Stimulated activated CD8-positive, alpha-beta memory T cell treated with anti-CD3 and anti-CD28 coated beads, Interleukin-7, amount 100 ng/mL, for 4 hours (primary cell): ENCODE results near the gene ANGEL2.
"Not testable (repeated sequence)": the region's sequence is repeated elsewhere in the genome, so short reads cannot be mapped to it uniquely, and the experiment has no call there.

Experiments
- DNase-seq, 2 donors: peaks; one replicate each; pipeline ENCODE4 v3.0.0-alpha.2; 2020; ENCODE audit warnings: low read depth in 2 of 2

The ANGEL2 gene

GRCh38 chr1:213015099-213016050 lies at the start of gene ANGEL2:
Gene ANGEL2 (minus strand): TSS chr1:213015867. CDS start chr1:213015671, 196 bp downstream.
- peak; percentile 95 for DNase-seq

GRCh38 chr1:213061263-213061662 lies 45.6 kb upstream of the ANGEL2 start:
- DNase-seq: no peak

GRCh38 chr1:213060836-213061235 lies 45.2 kb upstream of the ANGEL2 start:
- no peak for DNase-seq

- DNase-seq: no peak
Observed at GRCh38 chr1:213057264-213058059, 41.8 kb upstream of the ANGEL2 start.

GRCh38 chr1:213055767-213056166 lies 40.1 kb upstream of the ANGEL2 start:
- no peak for DNase-seq

GRCh38 chr1:213054733-213055591 lies 39.3 kb upstream of the ANGEL2 start:
- DNase-seq: no peak

- no peak for DNase-seq
Observed at GRCh38 chr1:213054142-213054541, 38.5 kb upstream of the ANGEL2 start.

- no peak for DNase-seq
Observed at GRCh38 chr1:213053455-213053854, 37.8 kb upstream of the ANGEL2 start.

- no peak for DNase-seq
Observed at GRCh38 chr1:213051881-213052202, 36.2 kb upstream of the ANGEL2 start.

- peak; percentile 65 to 79 for DNase-seq
Observed at GRCh38 chr1:213051127-213051880, 35.6 kb upstream of the ANGEL2 start, which contains the start of gene RPS6KC1. Gene RPS6KC1 (plus strand): TSS chr1:213051241. CDS start chr1:213051405, 164 bp downstream.

- no peak for DNase-seq
Observed at GRCh38 chr1:213050745-213051126, 35.1 kb upstream of the ANGEL2 start.

GRCh38 chr1:213049232-213049631 lies 33.6 kb upstream of the ANGEL2 start:
- no peak for DNase-seq

- DNase-seq: not testable (repeated sequence)
Observed at GRCh38 chr1:213045321-213046226, 29.9 kb upstream of the ANGEL2 start.

GRCh38 chr1:213041443-213041842 lies 25.8 kb upstream of the ANGEL2 start:
- no peak for DNase-seq

- no peak for DNase-seq
Observed at GRCh38 chr1:213035573-213035972, 19.9 kb upstream of the ANGEL2 start.

- DNase-seq: no peak
Observed at GRCh38 chr1:213034713-213035112, 19.0 kb upstream of the ANGEL2 start.

GRCh38 chr1:213032651-213033050 lies 17.0 kb upstream of the ANGEL2 start:
- no peak for DNase-seq

- not testable (repeated sequence) for DNase-seq
Observed at GRCh38 chr1:213027024-213027423, 11.4 kb upstream of the ANGEL2 start.

- DNase-seq: no peak
Observed at GRCh38 chr1:213020016-213020415, 4.3 kb upstream of the ANGEL2 start.

GRCh38 chr1:213019450-213019849 lies 3.8 kb upstream of the ANGEL2 start:
- no peak for DNase-seq
